Measurements from ENCODE around the gene B4GAT1. TPM values are rescaled to one million over a fixed set of nuclear protein-coding genes. Genes with fewer than 3 reads are reported as not detected.
"Not testable (repeated sequence)": the region's sequence is repeated elsewhere in the genome, so short reads cannot be mapped to it uniquely, and the experiment has no call there.

The B4GAT1 gene
- total RNA-seq, 2 donors from 2014 or later = 16.5 to 20.0 TPM

DNA sequence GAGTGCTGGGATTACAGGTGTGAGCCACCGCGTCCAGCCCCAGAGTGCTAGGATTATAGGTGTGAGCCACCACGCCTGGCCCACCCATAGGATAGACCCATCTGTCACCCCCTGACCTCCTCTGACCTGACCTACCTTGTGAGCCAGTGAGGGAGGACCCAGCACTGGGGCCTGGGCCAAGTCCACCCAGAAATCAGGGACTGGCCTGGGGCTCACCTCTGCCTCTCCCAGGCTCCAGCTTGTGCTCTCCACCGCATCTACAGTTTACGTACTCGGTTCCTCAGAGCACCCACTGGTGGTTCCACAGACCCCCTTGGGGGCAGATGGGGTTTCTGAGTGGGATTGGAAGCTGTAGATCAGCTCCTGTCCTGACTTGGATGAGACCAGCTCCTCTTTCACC is 17.7 kb upstream of the B4GAT1 start:
- intact Hi-C loops (cut with DNase I) = no loop called here
- peak; percentile 38 for DNase-seq (ENCODE audit: low spot score)

DNA sequence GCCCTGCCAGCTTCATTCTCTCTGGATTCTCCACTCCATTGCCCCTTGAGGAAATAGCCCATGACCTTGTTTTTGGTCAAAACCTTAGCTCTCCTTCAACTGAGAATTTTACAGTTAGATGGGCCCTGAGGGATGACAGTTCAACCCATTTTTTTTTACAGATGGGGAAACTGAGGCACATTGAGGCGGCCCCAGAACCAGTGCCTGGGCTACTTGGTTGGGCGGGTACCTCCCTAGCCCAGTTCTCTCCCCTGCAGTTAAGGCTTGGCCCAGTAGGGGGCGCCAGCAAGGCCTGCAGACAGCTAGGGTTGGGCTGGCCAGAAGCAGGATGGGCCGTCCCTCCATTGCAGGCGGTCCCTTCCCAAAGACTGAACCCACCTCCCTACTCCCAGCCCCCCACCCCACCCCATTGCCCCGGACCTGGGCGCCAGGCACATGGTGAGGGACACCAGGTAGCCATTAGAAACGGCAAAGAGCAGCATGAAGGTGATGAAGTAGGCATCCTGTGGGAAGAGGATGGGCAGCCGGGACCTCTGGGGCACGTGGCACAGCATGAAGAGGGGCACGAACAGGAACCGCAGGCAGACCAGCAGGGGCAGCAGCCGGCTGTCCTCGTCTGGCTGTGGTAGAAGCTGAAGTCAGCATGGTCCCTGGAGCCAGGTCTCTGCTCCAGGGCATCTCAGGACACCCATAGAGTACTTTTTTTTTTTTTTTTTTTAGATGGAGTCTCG is 16.5 kb upstream of the B4GAT1 start:
- intact Hi-C loops (cut with DNase I) = loop anchor here in 1 of 2 donors (1.0 kb wide), 1 partner anchor 49 kb away; no protein-coding TSS in a partner anchor
- DNase-seq (ENCODE audit: low spot score) = peak; percentile 81

DNA sequence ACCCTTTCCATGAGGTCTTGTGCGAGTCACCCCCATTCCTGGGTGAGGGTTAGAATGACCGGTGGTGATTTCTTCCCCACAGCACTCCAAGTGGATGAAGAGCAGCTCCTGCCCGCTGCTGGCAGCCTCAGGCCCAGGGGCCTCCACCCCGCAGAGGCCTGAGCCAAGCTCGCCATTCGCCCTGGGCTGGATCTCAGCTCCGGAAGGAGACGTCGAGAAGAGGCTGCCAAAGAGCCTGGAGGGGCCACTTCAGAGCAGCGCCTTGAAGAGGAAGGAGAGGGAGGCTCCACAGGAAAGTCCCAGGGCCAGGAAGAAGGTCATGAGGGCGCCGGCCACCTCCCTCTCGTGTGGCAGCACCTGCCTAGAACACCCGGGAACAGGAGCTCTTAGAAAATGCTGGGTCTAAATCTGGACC is 15.8 kb upstream of the B4GAT1 start:
- peak; percentile 70 for DNase-seq (ENCODE audit: low spot score)
- intact Hi-C loops (cut with DNase I) = no loop called here

DNA sequence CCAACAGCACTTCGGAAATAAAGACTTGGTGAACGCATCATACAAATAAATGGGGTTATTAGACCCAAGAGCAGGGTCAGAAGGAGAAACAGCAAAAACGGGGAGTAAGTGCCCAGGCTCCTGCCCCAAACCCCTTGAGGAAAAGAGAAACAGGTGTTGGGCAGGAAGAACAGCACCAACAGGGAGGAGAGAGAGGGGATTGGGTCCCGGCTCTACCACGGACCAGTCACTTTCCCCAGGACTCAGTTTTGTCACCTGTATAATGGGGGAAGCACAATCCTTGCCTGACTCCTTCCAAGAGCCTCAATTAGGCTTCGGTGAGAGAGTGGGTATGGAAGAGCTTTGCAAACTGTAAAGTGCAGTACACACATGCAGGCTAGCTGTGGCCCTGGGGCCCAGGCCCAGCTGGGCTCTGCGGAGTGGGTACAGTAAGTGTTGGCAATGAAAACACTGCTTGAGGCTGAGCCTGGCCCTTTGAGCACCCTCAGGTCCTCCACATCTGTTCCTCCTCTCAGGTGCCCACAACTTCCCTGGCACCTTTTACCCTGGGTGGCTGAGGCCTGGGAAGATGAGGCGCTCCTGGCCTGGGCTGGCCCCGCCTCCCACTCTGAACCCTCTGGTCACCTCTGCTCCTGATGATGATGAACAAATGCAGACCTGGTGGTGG is 15.2 kb upstream of the B4GAT1 start:
- peak; percentile 26 for DNase-seq (ENCODE audit: low spot score)
- intact Hi-C loops (cut with DNase I) = no loop called here

DNA sequence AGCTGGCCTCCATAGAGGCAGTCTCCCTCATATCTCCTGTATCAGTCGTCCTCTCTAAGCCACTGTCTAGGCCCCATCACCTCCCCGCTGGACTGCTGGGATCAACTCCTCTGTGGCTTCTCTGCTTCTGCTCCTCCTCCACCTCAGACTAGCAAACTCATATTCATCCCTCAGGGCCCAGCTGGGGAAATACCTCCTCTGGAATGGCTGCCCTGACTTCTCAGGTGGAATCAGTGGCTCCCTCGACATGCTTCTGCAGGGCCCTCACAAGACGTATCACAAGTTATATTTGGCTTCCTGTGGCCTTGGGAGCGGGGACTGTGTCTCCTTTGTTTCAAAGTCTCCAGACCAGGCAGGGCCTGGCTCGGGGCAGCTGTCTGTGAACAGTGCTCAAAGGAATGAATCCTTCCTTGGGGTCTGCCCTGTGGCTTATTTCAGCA is 14.1 kb upstream of the B4GAT1 start:
- DNase-seq (ENCODE audit: low spot score) = peak; percentile 34
- intact Hi-C loops (cut with DNase I) = no loop called here

DNA sequence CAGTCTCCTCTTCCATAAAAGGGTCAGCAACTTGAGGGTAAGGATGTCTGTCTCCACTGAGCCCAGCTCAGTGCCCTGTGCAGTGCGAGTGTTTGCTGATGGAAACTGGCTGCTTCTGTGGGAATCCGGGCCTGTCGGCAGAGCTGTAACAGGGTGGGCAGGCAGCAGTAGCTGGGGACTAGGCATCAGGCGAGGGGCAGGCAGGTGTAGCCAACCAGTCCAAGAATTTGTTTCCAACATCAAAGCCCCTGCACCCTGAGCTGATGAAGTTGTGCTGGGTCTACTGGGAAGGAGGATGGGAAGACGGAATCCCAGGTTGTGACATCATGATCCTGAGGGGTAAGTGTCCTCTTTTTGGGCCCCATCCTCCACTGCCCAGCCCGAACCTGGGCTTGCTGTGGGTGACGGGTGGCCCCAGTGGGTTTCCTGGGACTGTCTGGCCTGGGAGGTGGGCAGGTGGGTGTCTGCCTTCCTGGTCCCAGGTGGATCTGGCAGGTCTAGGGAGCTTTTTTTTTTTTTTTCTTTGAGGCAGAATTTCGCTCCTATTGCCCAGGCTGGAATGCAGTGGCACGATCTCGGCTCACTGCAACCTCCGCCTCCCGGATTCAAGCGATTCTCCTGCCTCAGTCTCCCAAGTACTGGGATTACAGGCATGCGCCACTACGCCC is 13.1 kb upstream of the B4GAT1 start:
- intact Hi-C loops (cut with DNase I) = no loop called here
- peak; percentile 58 for DNase-seq (ENCODE audit: low spot score)

DNA sequence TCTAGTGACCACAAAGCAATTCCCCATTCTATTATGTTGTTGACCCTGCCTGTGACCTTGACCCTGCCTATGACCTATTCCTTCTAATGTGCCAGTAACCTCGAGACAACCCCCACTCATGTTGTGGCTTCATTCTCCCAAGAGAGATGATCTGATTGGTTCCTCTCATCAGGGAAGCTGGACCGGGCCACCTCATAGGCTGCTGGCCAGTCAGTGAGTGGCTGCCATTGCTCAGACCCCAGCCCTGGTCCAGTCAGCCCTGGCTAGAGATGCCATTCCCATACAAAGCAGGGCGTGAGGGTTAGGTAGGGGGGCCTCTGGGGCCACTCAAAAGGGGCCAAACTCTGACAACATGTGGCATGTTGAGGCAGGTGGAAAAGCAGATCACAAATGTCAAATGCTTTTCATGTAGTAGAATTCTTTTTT is 12.2 kb upstream of the B4GAT1 start:
- intact Hi-C loops (cut with DNase I) = no loop called here
- peak; percentile 42 for DNase-seq (ENCODE audit: low spot score)

DNA sequence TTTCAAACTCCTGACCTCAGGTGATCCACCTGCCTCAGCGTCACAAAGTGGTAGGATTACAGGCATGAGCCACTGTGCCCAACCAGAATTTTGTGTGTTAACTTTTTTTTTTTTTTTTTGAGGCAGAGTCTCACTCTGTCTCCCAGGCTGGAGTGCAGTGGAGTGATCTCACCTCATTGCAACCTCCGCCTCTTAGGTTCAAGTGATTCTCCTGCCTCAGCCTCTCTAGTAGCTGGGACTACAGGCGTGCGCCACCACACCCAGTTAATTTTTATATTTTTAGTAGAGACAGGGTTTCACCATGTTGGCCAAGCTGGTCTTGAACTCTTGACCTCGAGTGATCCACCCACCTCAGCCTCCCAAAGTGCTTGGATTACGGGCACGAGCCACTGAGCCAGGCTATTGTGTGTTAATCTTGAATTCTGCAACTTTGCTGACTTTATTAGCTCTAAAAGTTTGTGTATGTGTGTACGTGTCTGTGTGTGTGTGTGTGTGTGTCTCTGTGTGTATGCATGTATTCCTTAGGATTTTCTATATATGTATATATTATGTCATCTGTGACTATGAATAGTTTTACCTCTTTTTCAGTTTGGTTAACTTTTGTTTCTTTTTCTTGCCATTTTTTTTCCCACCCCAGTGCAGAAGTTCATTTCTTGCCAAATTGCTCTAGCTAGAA is 3.3 kb upstream of the B4GAT1 start:
- intact Hi-C loops (cut with DNase I) = not testable (repeated sequence)
- DNase-seq (ENCODE audit: low spot score) = peak; percentile 8

DNA sequence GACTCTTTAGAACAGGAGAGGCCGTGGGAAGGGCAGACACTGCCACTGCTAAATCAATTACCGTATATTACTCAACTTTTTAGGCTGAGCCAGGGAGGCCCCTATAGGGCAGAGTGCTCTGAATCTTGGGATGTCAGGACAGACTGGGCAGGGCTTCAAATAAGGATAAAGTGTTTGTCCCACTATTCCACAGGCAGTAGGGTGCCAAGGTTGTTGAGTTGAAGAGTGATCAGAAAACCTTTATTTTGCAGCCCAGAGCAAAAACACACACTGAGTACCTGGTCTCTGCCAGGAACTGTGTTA is 1.6 kb upstream of the B4GAT1 start:
- DNase-seq (ENCODE audit: low spot score) = no peak

DNA sequence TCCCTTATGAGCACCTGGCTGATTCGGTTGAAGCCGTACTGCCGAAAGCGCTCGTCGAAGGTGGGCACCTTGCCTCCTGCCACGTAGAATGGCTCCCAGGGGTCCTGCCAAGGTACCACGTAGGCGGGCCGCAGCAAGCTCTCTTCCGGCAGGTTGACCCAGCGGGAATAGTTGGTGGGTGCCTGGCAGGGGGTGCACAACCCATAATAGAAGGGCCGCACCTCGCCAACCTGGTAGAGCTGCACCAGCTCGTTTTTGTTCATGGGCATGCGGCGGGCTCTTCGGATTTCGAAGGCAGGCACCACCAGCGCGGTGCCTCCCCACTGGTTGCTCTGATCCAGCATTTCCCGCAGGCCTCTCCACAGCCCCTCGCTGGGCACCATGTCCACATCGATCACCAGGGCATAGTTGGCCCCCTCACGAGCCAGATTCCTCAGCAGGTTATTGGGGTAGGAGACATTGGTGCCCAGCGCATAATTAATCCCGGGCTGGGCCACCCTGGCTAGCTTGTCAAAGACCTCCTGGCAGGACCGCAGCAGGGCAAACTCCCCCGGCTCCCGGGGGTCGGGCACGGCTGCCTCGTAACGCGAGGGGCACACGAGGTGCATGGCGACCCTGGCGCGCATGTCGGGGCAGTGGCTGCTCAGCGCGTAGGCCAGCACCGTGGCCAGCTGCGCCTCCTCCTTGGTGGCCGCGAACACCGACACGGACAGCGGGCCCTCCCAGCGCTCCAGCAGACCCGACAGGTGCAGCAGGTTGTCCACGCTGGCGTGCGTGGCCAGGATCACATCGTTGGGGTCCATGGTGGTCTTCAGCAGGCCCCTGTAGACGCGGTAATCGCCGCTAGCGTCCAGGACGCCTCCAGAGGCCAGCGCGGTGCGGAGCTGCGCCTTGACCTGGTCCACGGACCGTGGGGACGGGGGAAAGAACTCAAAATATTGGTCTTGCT is 679 bp downstream of the B4GAT1 start:
- no peak for DNase-seq (ENCODE audit: low spot score)
- intact Hi-C loops (cut with DNase I) = no loop called here

More for the DNA sequence above, 1.6 kb upstream of the B4GAT1 start:
- intact Hi-C loops (cut with DNase I) = no loop called here

DNA sequence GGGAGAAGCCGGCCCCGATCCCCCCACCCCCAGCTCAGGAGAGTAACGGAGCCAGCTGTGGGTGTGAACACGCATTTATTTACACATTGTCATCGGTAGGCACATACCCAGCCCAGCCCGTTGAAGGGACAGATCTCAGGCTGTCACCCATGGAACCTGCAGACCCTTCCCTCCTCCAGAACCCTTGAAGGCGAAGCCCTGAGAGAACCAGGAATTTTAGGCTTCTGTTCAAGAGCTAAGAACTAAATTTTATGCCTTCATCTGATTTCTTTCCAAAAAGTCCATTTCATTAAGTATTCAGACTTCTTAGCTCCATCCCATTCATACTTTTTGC is 2.1 kb downstream of the B4GAT1 start:
- intact Hi-C loops (cut with DNase I) = no loop called here
- DNase-seq (ENCODE audit: low spot score) = no peak

DNA sequence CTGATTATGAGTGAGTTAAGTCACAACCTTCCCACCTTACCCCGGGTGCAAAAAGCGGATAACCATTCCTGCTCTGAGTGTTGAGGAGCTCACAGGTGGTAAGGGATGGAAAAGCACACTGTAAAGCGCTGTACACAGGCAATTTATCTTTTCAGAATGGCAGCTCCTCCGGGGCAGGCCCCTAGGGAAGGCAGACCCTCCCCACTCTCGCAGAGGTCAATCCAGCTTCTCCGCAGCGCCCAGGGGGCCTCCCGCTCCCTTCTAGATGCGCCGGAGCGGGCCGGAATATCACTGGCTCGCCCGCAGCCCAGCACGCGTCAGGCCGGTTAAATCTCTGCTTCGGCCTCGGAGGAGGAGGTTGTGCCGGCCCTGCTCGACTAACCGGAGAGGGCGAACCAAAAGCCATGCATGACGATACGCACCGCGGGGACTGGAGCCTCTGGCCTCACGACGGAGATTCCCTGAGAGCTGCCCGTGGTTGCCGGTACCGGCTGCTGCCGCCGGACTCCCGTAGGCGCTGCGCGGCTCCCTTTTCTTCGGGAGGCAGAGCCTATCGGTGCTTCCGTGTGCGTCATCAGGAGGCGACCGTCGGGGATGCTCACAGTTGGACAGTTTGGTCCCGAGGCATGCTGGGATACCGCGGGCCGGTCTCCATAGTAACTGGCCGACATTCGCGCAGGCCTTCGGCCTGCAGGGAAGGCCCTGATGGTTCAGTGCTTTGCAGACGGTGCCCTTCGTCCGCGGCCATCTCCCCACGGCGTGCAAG is 2.7 kb downstream of the B4GAT1 start, which contains the start of gene BRMS1:
TSS of gene BRMS1 (minus strand) at position 555 of the 766 bp plus-strand sequence. CDS start 2,870 bp downstream, outside the sequence.
- intact Hi-C loops (cut with DNase I) = no loop called here
- DNase-seq (ENCODE audit: low spot score) = peak; percentile 100

DNA sequence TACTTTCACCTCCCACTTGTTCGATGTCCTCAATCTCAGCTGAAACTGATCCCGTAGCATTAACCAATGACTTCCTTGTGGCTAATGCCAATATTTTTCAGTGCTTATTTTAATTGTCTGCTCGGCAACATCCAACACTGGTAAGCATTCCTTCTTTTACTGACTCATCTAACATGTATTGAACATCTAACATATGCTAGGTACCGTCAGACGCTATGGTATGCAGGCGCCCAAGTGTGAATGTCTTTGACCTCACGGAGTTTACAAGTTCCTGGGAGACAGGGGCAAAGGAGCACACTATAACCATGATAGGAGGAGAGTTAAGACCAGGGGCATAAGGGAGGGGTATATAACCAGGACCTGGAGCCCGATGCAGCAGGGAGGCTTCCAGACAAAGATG is 4.3 kb downstream of the B4GAT1 start:
- intact Hi-C loops (cut with DNase I) = no loop called here
- DNase-seq (ENCODE audit: low spot score) = peak; percentile 22

DNA sequence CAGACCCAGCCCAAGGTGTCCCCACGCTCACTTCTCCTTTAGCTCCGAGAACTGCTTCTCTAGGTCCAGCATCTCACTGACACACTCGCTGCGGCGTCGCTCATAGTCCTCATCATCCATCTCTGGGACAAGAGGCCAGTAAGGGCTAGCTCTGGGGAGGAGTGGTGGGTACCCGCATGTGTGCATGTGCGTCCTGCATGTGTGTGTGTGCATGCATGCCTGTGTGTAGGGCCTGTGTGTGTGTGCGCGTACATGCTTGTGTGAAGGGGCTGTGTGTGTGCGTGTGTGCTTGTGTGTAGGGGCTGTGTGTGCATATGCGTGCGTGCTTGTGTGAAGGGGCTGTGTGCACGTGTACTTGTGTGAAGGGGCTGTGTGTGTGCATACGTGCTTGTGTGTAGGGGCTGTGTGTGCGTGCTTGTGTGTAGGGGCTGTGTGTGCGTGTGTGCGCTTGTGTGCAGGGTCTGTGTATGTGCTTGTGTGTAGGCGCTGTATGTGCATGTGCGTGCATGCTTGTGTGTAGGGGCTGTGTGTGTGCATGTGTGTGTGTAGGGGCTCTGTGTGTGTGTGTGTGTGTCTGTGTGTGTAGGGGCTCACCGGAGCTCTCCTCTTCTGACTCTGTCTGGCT is 5.8 kb downstream of the B4GAT1 start:
- intact Hi-C loops (cut with DNase I) = no loop called here
- DNase-seq (ENCODE audit: low spot score) = peak; percentile 50

DNA sequence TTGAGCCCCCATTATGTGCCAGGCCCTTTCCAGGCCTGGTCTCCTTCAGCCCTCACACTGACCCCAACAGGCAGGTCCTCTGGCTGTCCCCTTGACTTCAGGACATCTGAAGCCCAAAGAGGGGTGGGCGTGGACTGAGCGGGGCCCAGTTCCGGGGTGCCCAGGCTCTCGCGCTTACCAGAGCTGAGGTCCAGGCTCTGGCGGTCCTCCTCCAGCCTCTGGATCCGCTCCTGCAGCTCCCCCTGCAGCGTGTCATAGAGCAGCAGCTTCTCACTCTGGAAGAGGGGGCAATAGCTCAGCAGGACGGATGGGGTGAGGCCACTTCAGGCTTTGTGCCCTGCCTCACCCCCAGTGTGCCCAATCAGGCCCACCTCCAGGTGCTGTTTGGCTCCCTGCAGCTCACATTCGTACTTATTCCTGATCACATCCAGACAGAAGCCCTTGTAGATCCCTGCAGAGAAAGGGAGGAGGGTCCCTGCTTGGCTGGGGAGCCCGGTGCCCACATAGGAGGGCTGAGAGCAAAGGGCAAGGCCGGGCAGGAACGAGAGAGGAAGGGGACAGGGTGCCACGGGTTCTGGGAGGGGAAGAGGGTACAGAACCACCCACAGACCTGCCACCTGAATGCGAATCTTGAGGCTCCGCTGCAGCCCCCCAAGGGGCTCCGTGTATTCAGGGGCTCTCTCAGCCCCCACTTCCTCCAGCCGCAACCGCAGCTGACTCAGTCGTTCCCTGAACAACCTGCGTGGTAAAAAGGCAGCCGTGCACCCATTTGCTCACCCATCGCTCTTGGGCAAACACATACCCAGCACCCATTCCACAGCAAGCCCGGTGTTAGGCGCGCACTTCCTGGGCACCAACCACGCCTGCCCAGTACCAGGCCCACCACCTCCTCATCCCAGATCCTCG is 6.6 kb downstream of the B4GAT1 start:
- peak; percentile 49 for DNase-seq (ENCODE audit: low spot score)
- intact Hi-C loops (cut with DNase I) = no loop called here

DNA sequence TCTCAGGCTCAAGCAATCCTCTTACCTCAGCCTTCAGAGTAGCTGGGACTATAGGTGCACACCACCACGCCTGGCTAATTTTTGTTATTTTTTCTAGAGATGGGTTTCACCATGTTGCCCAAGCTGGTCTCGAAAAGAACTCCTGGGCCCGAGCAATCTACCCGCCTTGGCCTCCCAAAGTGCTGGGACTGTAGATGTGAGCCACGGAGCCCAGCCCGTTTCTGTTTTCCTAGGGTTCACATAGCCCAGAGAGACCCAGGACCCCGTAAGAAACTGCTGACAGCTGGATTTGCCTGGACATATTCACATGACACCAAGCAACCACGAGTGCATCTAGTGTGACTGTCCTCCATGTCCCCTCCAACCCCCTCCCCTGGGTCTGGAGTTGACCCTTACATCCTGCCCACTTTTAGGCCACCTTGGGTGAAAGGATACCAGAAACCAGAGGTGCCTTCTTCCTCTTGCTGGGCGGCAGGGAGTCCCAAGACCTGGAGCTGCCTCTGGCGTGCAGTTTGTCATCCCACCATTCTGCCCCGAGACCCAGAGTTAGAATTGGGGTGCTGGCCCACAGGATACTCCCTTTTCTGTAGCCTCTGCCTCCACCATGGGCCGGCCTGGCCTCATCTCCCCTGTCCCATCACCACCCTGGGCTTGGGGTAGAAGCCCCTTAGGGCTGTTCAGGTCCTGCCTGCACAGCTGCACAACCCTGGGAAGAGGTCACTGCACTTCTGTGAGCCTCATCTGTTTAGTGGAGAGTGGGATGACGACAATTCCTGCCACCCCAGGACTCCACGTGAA is 7.5 kb downstream of the B4GAT1 start:
- peak; percentile 49 for DNase-seq (ENCODE audit: low spot score)
- intact Hi-C loops (cut with DNase I) = no loop called here
